Esophagus squamous epithelium (tissue), 5 donors: ENCODE measurements around the gene STK32A. TPM values are rescaled to one million over a fixed set of nuclear protein-coding genes. Genes with fewer than 3 reads are reported as not detected.

Experiments used
- DNase-seq: peaks from one replicate; lab custom pipeline; 2025; lab: John Stamatoyannopoulos, UW
- H3K27ac ChIP-seq, 4 donors: fragments of 200-600 bp; sonication (generic); one replicate each; pipeline ENCODE4 v1.5.1; 2016 to 2019; ENCODE audit warnings: mild to moderate bottlenecking in 1 of 4
- H3K27me3 ChIP-seq, 4 donors: fragments of 200-600 bp; sonication (generic); 1 replicate in 3 of 4; 2 replicates in 1 of 4; pipeline versions ENCODE4 v1.5.1 to v1.6.0; 2017 to 2021; ENCODE audit warnings: antibody characterized with exemption in 1 of 4
- H3K36me3 ChIP-seq, 3 donors: fragments of 200-600 bp; sonication (generic); one replicate each; pipeline ENCODE4 v1.5.1; 2016 to 2019
- H3K4me1 ChIP-seq, 3 donors: fragments of 200-600 bp; sonication (generic); one replicate each; pipeline ENCODE4 v1.5.1; 2017 to 2019
- H3K4me3 ChIP-seq, 4 donors: fragments of 200-600 bp; sonication (generic); 1 replicate in 3 of 4; 2 replicates in 1 of 4; pipeline ENCODE4 v1.5.1; 2016 to 2019; ENCODE audit warnings: mild to moderate bottlenecking in 2 of 4, moderate library complexity in 1 of 4
- H3K9me3 ChIP-seq, 3 donors: fragments of 200-600 bp; sonication (generic); one replicate each; pipeline ENCODE4 v1.5.1; 2016 to 2019
- CTCF ChIP-seq, 6 experiments: fragments of 450-650 bp in 4 of 6; fragments of 200-600 bp in 2 of 6; sonication (generic) in 2 of 6; IDR thresholded peaks; one replicate each; pipeline ENCODE4 v1.5.1; 2016 to 2019; ENCODE audit warnings: antibody characterized with exemption in 6 of 6, mild to moderate bottlenecking in 4 of 6, moderate library complexity in 4 of 6
- POLR2A ChIP-seq, 4 donors: fragments of 450-650 bp; IDR thresholded peaks; one replicate each; pipeline ENCODE4 v1.6.1; 2017; ENCODE audit warnings: antibody characterized with exemption in 4 of 4, mild to moderate bottlenecking in 4 of 4, moderate library complexity in 3 of 4
- WGBS, 2 donors: methylation state at CpG; one replicate each; pipeline ENCODE4 v1.1.5; 2018; 5-methylcytosine and 5-hydroxymethylcytosine counted together
- intact Hi-C: fragments of 100-400 bp; cut with DNase I; formaldehyde crosslinking; loops from one replicate; pipeline ENCODE4 v1.15.0; 2022
- total RNA-seq, 4 donors: library from RNA; depleted of rRNA; stranded (reverse); fragments of >200 nt; gene quantifications; one replicate each; pipeline ENCODE4 v1.1.0, GENCODE V29; 2016
- donor health status: DM: yes; HTN: yes; CAD: no.

STK32A gene
- total RNA-seq, 4 donors from 2014 or later: 0.26 to 1.7 (median 0.38) TPM; not detected in 1

- WGBS, 2 donors: 22 to 36% methylated on average over 2 of the region's 2 CpGs
Measured at GRCh38 chr5:147369742-147370374, 135.0 kb downstream of the STK32A start.

GRCh38 chr5:147371290-147371689 is 136.5 kb downstream of the STK32A start:
- H3K27ac ChIP-seq: no peak overlapping the region
- no peak for DNase-seq
- no peaks in the 10 kb centered on the region for H3K4me1 ChIP-seq
- H3K27me3 ChIP-seq: no peaks in the 10 kb centered on the region
- intact Hi-C loops: loop anchor here (5.0 kb wide), 1 partner anchor 149 kb away; no protein-coding TSS in a partner anchor
- H3K9me3 ChIP-seq: no peaks in the 10 kb centered on the region
- no peak overlapping the region for H3K4me3 ChIP-seq
- TF ChIP-seq POLR2A (IDR thresholded peaks at IDR 0.05) (no peak), CTCF (IDR thresholded peaks at IDR 0.05) (no peak)
- no peaks in the 10 kb centered on the region for H3K36me3 ChIP-seq

More at GRCh38 chr5:147369742-147370374, 135.0 kb downstream of the STK32A start:
- no peaks in the 10 kb centered on the region for H3K36me3 ChIP-seq
- H3K9me3 ChIP-seq: no peaks in the 10 kb centered on the region
- H3K4me1 ChIP-seq: no peaks in the 10 kb centered on the region
- no peak overlapping the region for H3K27ac ChIP-seq
- H3K4me3 ChIP-seq: no peak overlapping the region
- TF ChIP-seq POLR2A (IDR thresholded peaks at IDR 0.05) (no peak), CTCF (IDR thresholded peaks at IDR 0.05) (peak in 5 of 6 experiments; percentile 33 to 63 (median 45))
- H3K27me3 ChIP-seq: no peaks in the 10 kb centered on the region
- intact Hi-C loops: loop anchor here (5.0 kb wide), 1 partner anchor 148 kb away; no protein-coding TSS in a partner anchor
- DNase-seq: no peak

- no peak for DNase-seq
- Histone ChIP-seq H3K4me1 (no peaks in the 10 kb centered on the region), H3K9me3 (no peaks in the 10 kb centered on the region), H3K36me3 (no peaks in the 10 kb centered on the region), H3K27me3 (no peaks in the 10 kb centered on the region), H3K4me3 (no peak overlapping the region), H3K27ac (no peak overlapping the region)
- no peak for TF ChIP-seq CTCF (IDR thresholded peaks at IDR 0.05)
- no peak for TF ChIP-seq POLR2A (IDR thresholded peaks at IDR 0.05)
- 97 to 100% methylated on average over 1 of the region's 1 CpG for WGBS, 2 donors
- intact Hi-C loops: loop anchor here (5.0 kb wide), 1 partner anchor 150 kb away; no protein-coding TSS in a partner anchor
Measured at GRCh38 chr5:147372191-147372590, 137.4 kb downstream of the STK32A start.

- Histone ChIP-seq H3K4me1 (no peaks in the 10 kb centered on the region), H3K9me3 (no peaks in the 10 kb centered on the region), H3K27ac (no peak overlapping the region), H3K4me3 (no peak overlapping the region), H3K36me3 (no peaks in the 10 kb centered on the region), H3K27me3 (peaks cover 0 to 2% (median 0%) of the 10 kb centered on the region in 4 donors)
- WGBS, 2 donors: 78 to 90% methylated on average over 3 of the region's 3 CpGs
- TF ChIP-seq POLR2A (IDR thresholded peaks at IDR 0.05): no peak
- TF ChIP-seq CTCF (IDR thresholded peaks at IDR 0.05): no peak
- intact Hi-C loops: loop anchor here (5.0 kb wide), 1 partner anchor 151 kb away; no protein-coding TSS in a partner anchor
- DNase-seq: no peak
Measured at GRCh38 chr5:147373328-147373727, 138.5 kb downstream of the STK32A start.

GRCh38 chr5:147375151-147375550 is 140.3 kb downstream of the STK32A start:
- DNase-seq: no peak
- H3K27ac ChIP-seq: no peak overlapping the region
- H3K4me1 ChIP-seq: no peaks in the 10 kb centered on the region
- TF ChIP-seq CTCF (IDR thresholded peaks at IDR 0.05) (no peak), POLR2A (IDR thresholded peaks at IDR 0.05) (no peak)
- no peaks in the 10 kb centered on the region for H3K9me3 ChIP-seq
- no peak overlapping the region for H3K4me3 ChIP-seq
- peaks cover 0 to 4% (median 0%) of the 10 kb centered on the region in 4 donors for H3K27me3 ChIP-seq
- WGBS, 2 donors: 74 to 83% methylated on average over 5 of the region's 5 CpGs
- intact Hi-C loops: no loop called here
- no peaks in the 10 kb centered on the region for H3K36me3 ChIP-seq
